Psoas muscle (tissue), 8 donors: Measurements from ENCODE around the gene SHISA2. TPM values are rescaled to one million over a fixed set of nuclear protein-coding genes. Genes with fewer than 3 reads are reported as not detected.

ENCODE experiments used
- ATAC-seq, 4 donors: fragments of 200-7000 bp; cut with Tn5 transposase; one replicate each; pipeline ENCODE4 v1.9.1; 2020; ENCODE audit warnings: moderate library complexity in 3 of 4, mild to moderate bottlenecking in 2 of 4
- DNase-seq, 2 donors: peaks; one replicate each; pipeline ENCODE4 v3.0.0-alpha.2; 2020
- H3K27ac ChIP-seq: fragments of 200-600 bp; one replicate; pipeline ENCODE4 v1.8.0; 2022
- H3K27me3 ChIP-seq, 3 donors: fragments of 200-600 bp in 1 of 3; one replicate each; pipeline versions ENCODE4 v1.6.1 to v1.8.0; 2013 to 2022; ENCODE audit warnings: low read length in 2 of 3, mild to moderate bottlenecking in 2 of 3, moderate library complexity in 1 of 3; ENCODE audit not compliant: insufficient read depth in 3 of 3
- H3K36me3 ChIP-seq, 2 donors: fragments of 200-600 bp in 1 of 2; one replicate each; pipeline versions ENCODE4 v1.6.1 to v1.8.0; 2013 to 2022; ENCODE audit warnings: low read depth in 1 of 2, mild to moderate bottlenecking in 1 of 2, moderate library complexity in 1 of 2; ENCODE audit not compliant: insufficient read depth in 1 of 2
- H3K4me1 ChIP-seq: fragments of 200-600 bp; one replicate; pipeline ENCODE4 v1.8.0; 2022
- H3K4me3 ChIP-seq: fragments of 200-600 bp; one replicate; pipeline ENCODE4 v1.8.0; 2022; ENCODE audit warnings: mild to moderate bottlenecking
- H3K9me3 ChIP-seq: fragments of 200-600 bp; one replicate; pipeline ENCODE4 v1.8.0; 2022
- CTCF ChIP-seq: fragments of 200-600 bp; IDR thresholded peaks from one replicate; pipeline ENCODE4 v1.8.0; 2022; ENCODE audit warnings: antibody characterized with exemption
- WGBS, 3 donors: extraction: QIAGEN DNeasy Blood & Tissue Kit; methylation state at CpG; one replicate each; pipeline versions ENCODE4 v1.1.6 to v1.1.7; 2013; 5-methylcytosine and 5-hydroxymethylcytosine counted together
- intact Hi-C, 2 donors: fragments of 100-400 bp; cut with DNase I; formaldehyde crosslinking; loops; one replicate each; pipeline versions ENCODE4 v1.11.0 to v1.14.2; 2022
- polyA plus RNA-seq, 3 donors: library from polyadenylated mRNA; stranded (reverse); fragments of 200-250 nt; gene quantifications; one replicate each; pipeline ENCODE4 v1.2.3, GENCODE V29; 2013
- total RNA-seq, 4 donors: library from RNA; stranded (reverse); fragmentation: NEBNext Ultra II Directional in 2 of 4; extraction: Animal tissue kit (Norgen Biotek cat#: 25700) in 2 of 4; gene quantifications; one replicate each; pipeline versions ENCODE4 v1.2.1 to v1.2.4, GENCODE V29; 2021 to 2023
- donor health status: healthy with polysubstance abuse.
- donor health status: DM: no; HTN: no; CAD: no; lungs with moderate emphysema.
- donor health status: Bipolar disorder and iron deficiency.
- donor health status: healthy.
- donor health status: DM: yes; HTN: yes; CAD: no.
- donor health status: DM: no; HTN: no; CAD: no.
- donor health status: DM: no; HTN: no; CAD: no.
- donor health status: DM: yes; HTN: yes; CAD: no.

Gene SHISA2
- total and polyA plus RNA-seq, 7 donors: 1.3 to 9.6 (median 4.1) TPM

- Histone ChIP-seq H3K4me3 (no peak overlapping the region), H3K4me1 (peaks cover 6% of the 10 kb centered on the region), H3K36me3 (no peaks in the 10 kb centered on the region), H3K27ac (no peak overlapping the region), H3K9me3 (no peaks in the 10 kb centered on the region), H3K27me3 (peaks cover 0 to 14% (median 0%) of the 10 kb centered on the region in 3 donors)
- DNase-seq (no peak), ATAC-seq (no peak)
- WGBS, 3 donors: 80 to 88% (median 82%) methylated on average over 16 of the region's 16 CpGs
- no peak for TF ChIP-seq CTCF
- intact Hi-C loops: no loop called here
Observed at GRCh38 chr13:26046639-26047038, 5.2 kb downstream of the SHISA2 start.

- no peak overlapping the region for H3K27ac ChIP-seq
- peaks cover 0 to under 1% (median 0%) of the 10 kb centered on the region in 3 donors for H3K27me3 ChIP-seq
- 92 to 94% (median 93%) methylated on average over 2 of the region's 2 CpGs for WGBS, 3 donors
- no peak for TF ChIP-seq CTCF
- no peak for ATAC-seq
- intact Hi-C loops: no loop called here
- no peak overlapping the region for H3K4me3 ChIP-seq
- H3K36me3 ChIP-seq: no peaks in the 10 kb centered on the region
- H3K9me3 ChIP-seq: no peaks in the 10 kb centered on the region
- H3K4me1 ChIP-seq: no peaks in the 10 kb centered on the region
- no peak for DNase-seq
Observed at GRCh38 chr13:26045142-26045541, 6.7 kb downstream of the SHISA2 start.

- ATAC-seq (no peak), DNase-seq (no peak)
- H3K27ac ChIP-seq: no peak overlapping the region
- H3K4me3 ChIP-seq: no peak overlapping the region
- WGBS, 3 donors: 82 to 94% (median 86%) methylated on average over 1 of the region's 1 CpG
- H3K27me3 ChIP-seq: no peaks in the 10 kb centered on the region
- H3K4me1 ChIP-seq: no peaks in the 10 kb centered on the region
- no peaks in the 10 kb centered on the region for H3K9me3 ChIP-seq
- H3K36me3 ChIP-seq: no peaks in the 10 kb centered on the region
- intact Hi-C loops: no loop called here
- no peak for TF ChIP-seq CTCF
Observed at GRCh38 chr13:26042785-26043184, 9.0 kb downstream of the SHISA2 start.

GRCh38 chr13:26041444-26041843 lies 10.4 kb downstream of the SHISA2 start:
- no peaks in the 10 kb centered on the region for H3K36me3 ChIP-seq
- DNase-seq: no peak
- H3K27me3 ChIP-seq: no peaks in the 10 kb centered on the region
- no peak overlapping the region for H3K27ac ChIP-seq
- H3K4me3 ChIP-seq: no peak overlapping the region
- WGBS, 3 donors: 67 to 90% (median 74%) methylated on average over 3 of the region's 3 CpGs
- H3K4me1 ChIP-seq: no peaks in the 10 kb centered on the region
- no peaks in the 10 kb centered on the region for H3K9me3 ChIP-seq
- intact Hi-C loops: no loop called here
- no peak for ATAC-seq
- TF ChIP-seq CTCF: no peak

- intact Hi-C loops: no loop called here
- 94 to 98% (median 97%) methylated on average over 8 of the region's 8 CpGs for WGBS, 3 donors
- no peak for ATAC-seq
Observed at GRCh38 chr13:26038931-26039475, 12.8 kb downstream of the SHISA2 start.

More at GRCh38 chr13:26038931-26039475, 12.8 kb downstream of the SHISA2 start:
- H3K9me3 ChIP-seq: no peaks in the 10 kb centered on the region
- no peak for DNase-seq
- H3K27me3 ChIP-seq: no peaks in the 10 kb centered on the region
- H3K27ac ChIP-seq: no peak overlapping the region
- H3K4me3 ChIP-seq: no peak overlapping the region
- TF ChIP-seq CTCF: no peak
- no peaks in the 10 kb centered on the region for H3K36me3 ChIP-seq
- no peaks in the 10 kb centered on the region for H3K4me1 ChIP-seq
